ENCODE measurements around the gene MAP7D3.

GRCh38 chrX:136266828-136267227 lies 15.6 kb upstream of the MAP7D3 start:
- TF ChIP-seq RCOR1 (IDR thresholded peaks at IDR 0.05; ENCODE audit: insufficient replicate concordance, low read length) (no peak), RFX5 (IDR thresholded peaks at IDR 0.05; ENCODE audit: low read depth, low read length) (no peak), CTCF (conservative IDR thresholded peaks at IDR 0.05; ENCODE audit: low read depth, low read length) (no peak), RAD21 (IDR thresholded peaks at IDR 0.05; ENCODE audit: low read length) (no peak), POLR2A (IDR thresholded peaks at IDR 0.05; ENCODE audit: low read depth, low read length) (no peak)
